ENCODE results near the gene RNF43.
"Not testable (repeated sequence)": the region's sequence is repeated elsewhere in the genome, so short reads cannot be mapped to it uniquely, and the experiment has no call there.

RNF43 gene

DNA sequence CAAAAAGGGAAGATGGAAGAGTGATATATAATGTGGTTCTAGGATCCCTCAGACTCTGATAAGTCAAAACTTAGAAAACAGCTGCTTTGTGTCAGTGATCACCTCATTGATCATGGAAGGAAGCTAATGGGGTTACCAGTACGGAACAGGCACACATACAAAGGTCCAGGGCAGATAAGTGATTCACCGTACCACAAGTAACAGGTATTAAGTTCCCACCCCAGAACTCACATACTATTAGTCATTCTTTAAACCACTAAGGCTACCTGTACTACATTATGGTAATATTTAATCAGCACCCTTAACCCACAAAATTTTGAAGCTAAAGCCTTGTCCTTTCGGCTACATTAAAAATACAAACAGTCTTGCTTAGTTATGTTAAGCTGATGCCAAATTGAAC lies 17.4 kb downstream of the RNF43 start:
- no peak for DNase-seq (ENCODE audit: low read depth)
- no peak for TF ChIP-seq CTCF (IDR thresholded peaks at IDR 0.05; ENCODE audit: control insufficient read depth, extremely low read depth, insufficient read depth)
- H3K4me3 ChIP-seq (ENCODE audit: low read depth, low read length), result no peak overlapping the region

DNA sequence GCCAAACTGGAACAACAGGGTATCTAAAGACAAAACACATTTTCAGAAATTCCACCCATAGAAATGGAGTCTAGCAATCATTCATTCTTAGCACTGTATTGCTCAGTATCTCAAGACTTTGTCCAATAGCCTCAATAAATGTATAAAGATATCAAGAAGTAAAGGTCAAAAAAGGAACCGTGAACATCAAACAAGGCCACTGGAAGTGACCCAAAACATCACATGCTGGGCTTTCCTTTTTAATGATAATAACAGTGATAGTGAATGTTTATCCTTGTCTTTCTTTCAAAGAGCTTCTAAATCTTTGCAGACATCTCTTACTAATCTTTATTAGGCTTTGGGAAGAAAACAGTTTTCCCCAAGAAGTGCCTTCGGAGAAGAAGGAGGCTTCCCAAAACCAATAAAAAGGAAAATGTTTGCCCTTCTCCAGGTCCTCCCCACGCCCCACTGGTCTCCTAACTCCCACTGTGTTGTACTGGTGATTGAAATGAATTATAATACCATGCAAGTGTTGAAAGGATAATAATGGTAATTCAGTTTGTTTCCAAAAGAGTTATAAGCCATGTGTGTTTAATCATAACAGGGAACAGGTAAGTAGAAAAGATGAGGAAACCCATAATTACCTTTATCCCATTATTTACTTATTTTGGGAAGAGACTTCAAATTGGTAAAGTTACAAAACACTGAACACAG lies 18.6 kb downstream of the RNF43 start:
- H3K4me3 ChIP-seq (ENCODE audit: low read depth, low read length), result no peak overlapping the region

GRCh38 chr17:58397421-58397820 lies 19.9 kb downstream of the RNF43 start:
- H3K4me3 ChIP-seq (ENCODE audit: low read depth, low read length); DNase-seq (ENCODE audit: low read depth): not testable (repeated sequence)

More for the DNA sequence above, 18.6 kb downstream of the RNF43 start:
- no peak for DNase-seq (ENCODE audit: low read depth)
- TF ChIP-seq CTCF (IDR thresholded peaks at IDR 0.05; ENCODE audit: control insufficient read depth, extremely low read depth, insufficient read depth), result no peak

DNA sequence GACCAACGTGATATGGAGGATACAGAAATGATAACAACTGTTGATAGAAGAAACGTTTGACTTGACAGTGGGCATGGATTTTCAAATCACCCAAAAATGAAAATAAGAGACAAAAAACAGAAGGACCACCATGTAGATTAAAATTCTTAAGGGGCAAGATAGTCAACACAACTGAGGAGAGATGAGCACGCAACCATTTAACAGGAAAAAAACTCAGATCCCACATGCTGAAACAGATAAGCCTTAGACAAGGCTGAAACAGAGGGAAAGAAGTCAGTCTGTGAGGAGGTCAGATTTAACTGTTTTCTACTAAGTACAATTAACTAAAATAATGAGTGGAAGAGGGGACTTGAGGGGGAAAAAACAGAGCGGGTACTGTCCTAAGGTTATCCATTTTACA lies 21.2 kb downstream of the RNF43 start:
- TF ChIP-seq CTCF (IDR thresholded peaks at IDR 0.05; ENCODE audit: control insufficient read depth, extremely low read depth, insufficient read depth), result no peak
- DNase-seq (ENCODE audit: low read depth), result no peak
- H3K4me3 ChIP-seq (ENCODE audit: low read depth, low read length), result no peak overlapping the region

- no peak for DNase-seq (ENCODE audit: low read depth)
- TF ChIP-seq CTCF (IDR thresholded peaks at IDR 0.05; ENCODE audit: control insufficient read depth, extremely low read depth, insufficient read depth), result no peak
- H3K4me3 ChIP-seq (ENCODE audit: low read depth, low read length), result no peak overlapping the region
Measured at GRCh38 chr17:58394534-58395223, 22.7 kb downstream of the RNF43 start.

DNA sequence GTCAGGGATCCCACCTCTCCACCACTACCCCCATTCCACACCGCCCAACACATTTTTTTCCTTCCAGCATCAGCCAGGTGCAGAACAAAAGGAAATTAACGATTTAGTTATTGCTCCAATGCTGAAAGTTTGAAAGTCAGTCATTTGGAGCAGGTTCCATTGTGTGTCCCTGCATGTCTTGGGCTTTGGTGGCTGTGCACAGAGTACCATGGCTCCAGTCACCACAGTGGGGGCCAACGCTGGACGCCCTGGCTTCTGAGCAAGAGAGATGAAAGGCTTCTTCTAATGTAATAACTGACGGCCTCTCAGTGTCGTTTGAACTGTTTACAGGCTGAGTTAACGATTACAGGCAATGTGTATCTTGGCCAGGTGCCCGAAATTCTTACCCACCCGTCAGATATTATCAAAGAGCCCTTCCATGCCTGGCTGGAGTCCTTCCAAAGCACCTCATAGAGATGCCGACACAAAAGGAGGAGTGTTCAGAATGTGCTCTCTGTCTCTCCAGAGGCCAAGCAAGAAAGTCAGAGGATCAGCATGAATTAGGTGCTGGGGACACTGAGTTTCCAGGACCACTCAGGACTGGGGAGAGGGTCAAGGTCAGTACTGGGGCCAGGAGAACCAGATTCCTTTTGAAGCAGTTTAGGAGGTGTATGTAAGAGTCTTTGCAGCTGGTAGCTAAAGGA lies 25.9 kb downstream of the RNF43 start:
- no peak for TF ChIP-seq CTCF (IDR thresholded peaks at IDR 0.05; ENCODE audit: control insufficient read depth, extremely low read depth, insufficient read depth)
- peak; percentile 97 for DNase-seq (ENCODE audit: low read depth)
- H3K4me3 ChIP-seq (ENCODE audit: low read depth, low read length), result peak overlapping the region; percentile 40

DNA sequence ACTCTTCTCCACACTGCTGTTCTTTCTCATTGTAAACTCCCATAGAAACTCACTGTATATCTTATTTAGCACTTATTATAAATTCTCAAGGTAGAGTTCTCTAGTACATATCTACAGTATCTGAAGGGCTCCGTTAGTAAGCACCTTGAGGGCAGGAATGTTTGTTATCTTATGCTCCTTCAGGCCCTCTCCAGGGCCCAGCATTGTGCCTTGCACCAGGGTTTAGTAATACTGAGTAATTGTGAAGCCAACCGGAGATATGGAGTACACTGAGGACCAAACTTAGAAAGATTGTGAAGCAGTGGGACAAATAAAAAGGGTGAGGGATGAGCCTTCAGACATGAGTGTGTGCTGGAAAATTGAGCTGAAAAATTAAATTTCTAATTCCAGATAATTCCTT lies 26.4 kb downstream of the RNF43 start:
- no peak for DNase-seq (ENCODE audit: low read depth)

More for the DNA sequence above, 26.4 kb downstream of the RNF43 start:
- TF ChIP-seq CTCF (IDR thresholded peaks at IDR 0.05; ENCODE audit: control insufficient read depth, extremely low read depth, insufficient read depth), result no peak
- peak overlapping the region; percentile 40 for H3K4me3 ChIP-seq (ENCODE audit: low read depth, low read length)
